ENCODE results near the gene FOXI2. TPM values are rescaled to one million over a fixed set of nuclear protein-coding genes. Genes with fewer than 3 reads are reported as not detected.

FOXI2 gene
- total RNA-seq (2022) (not detected in 2 replicates), Bru-seq, nascent RNA (not detected), BruChase-seq, experiment 1, labeled RNA remaining after a 6-hour chase (not detected), BruChase-seq, experiment 2, labeled RNA remaining after a 2-hour chase (not detected)
- long read RNA-seq = 0 reads

GRCh38 chr10:127736915-127737562 is at the start of gene FOXI2:
FOXI2 (plus strand) TSS chr10:127737185; CDS start chr10:127737274, 89 bp downstream.
- no peak for TF ChIP-seq CTCF (IDR thresholded peaks at IDR 0.05; ENCODE audit: unreplicated experiment)
- H3K4me3 Mint-ChIP-seq (ENCODE audit: unreplicated experiment) = no peak within 1 kb of the TSS
- no peak for DNase-seq (ENCODE audit: unreplicated experiment)
- ChIA-PET CTCF (no interaction called here), POLR2A (no interaction called here)
- H3K27me3 Mint-ChIP-seq (ENCODE audit: insufficient read depth, unreplicated experiment) = peaks cover 18% of the 10 kb centered on the region
- no peaks in the 10 kb centered on the region for H3K4me1 Mint-ChIP-seq (ENCODE audit: insufficient read depth, unreplicated experiment)
- intact Hi-C loops (cut with micrococcal nuclease) = no loop called here
- H3K36me3 Mint-ChIP-seq (ENCODE audit: insufficient read depth, unreplicated experiment) = no peaks in the 10 kb centered on the region
- no peaks in the 10 kb centered on the region for H3K9me3 Mint-ChIP-seq (ENCODE audit: unreplicated experiment)
- no TSS peak for BruUV-seq (replicated peaks)
- no peak within 1 kb of the TSS for H3K27ac Mint-ChIP-seq (ENCODE audit: low read depth, unreplicated experiment)

- TF ChIP-seq CTCF (IDR thresholded peaks at IDR 0.05; ENCODE audit: unreplicated experiment) = no peak
- H3K4me3 Mint-ChIP-seq (ENCODE audit: unreplicated experiment) = no peak overlapping the region
- H3K4me1 Mint-ChIP-seq (ENCODE audit: insufficient read depth, unreplicated experiment) = no peaks in the 10 kb centered on the region
- CTCF ChIA-PET = interaction anchor here (0.6 kb wide), 1 partner anchor 98 kb away, joined by 3 read pairs; no protein-coding TSS in a partner anchor
- DNase-seq (ENCODE audit: unreplicated experiment) = no peak
- POLR2A ChIA-PET = no interaction called here
- peaks cover 36% of the 10 kb centered on the region for H3K27me3 Mint-ChIP-seq (ENCODE audit: insufficient read depth, unreplicated experiment)
- no peak overlapping the region for H3K27ac Mint-ChIP-seq (ENCODE audit: low read depth, unreplicated experiment)
- intact Hi-C loops (cut with micrococcal nuclease) = no loop called here
- H3K36me3 Mint-ChIP-seq (ENCODE audit: insufficient read depth, unreplicated experiment) = no peaks in the 10 kb centered on the region
- BruUV-seq (replicated peaks) = no TSS peak
- H3K9me3 Mint-ChIP-seq (ENCODE audit: unreplicated experiment) = no peaks in the 10 kb centered on the region
These were observed 49.4 kb upstream of the FOXI2 start for GRCh38 chr10:127687548-127687947.

GRCh38 chr10:127690176-127690835 is 46.7 kb upstream of the FOXI2 start:
- H3K4me1 Mint-ChIP-seq (ENCODE audit: insufficient read depth, unreplicated experiment) = no peaks in the 10 kb centered on the region
- H3K27ac Mint-ChIP-seq (ENCODE audit: low read depth, unreplicated experiment) = no peak overlapping the region
- no peak for DNase-seq (ENCODE audit: unreplicated experiment)
- no TSS peak for BruUV-seq (replicated peaks)
- ChIA-PET CTCF (interaction anchor here (0.5 to 2.1 kb wide), 4 partner anchors 11 to 1859 kb away, joined by 3 to 7 read pairs (median 3); no protein-coding TSS in a partner anchor), POLR2A (no interaction called here)
- H3K36me3 Mint-ChIP-seq (ENCODE audit: insufficient read depth, unreplicated experiment) = no peaks in the 10 kb centered on the region
- intact Hi-C loops (cut with micrococcal nuclease) = no loop called here
- H3K27me3 Mint-ChIP-seq (ENCODE audit: insufficient read depth, unreplicated experiment) = peaks cover 26% of the 10 kb centered on the region
- no peaks in the 10 kb centered on the region for H3K9me3 Mint-ChIP-seq (ENCODE audit: unreplicated experiment)
- no peak for TF ChIP-seq CTCF (IDR thresholded peaks at IDR 0.05; ENCODE audit: unreplicated experiment)
- H3K4me3 Mint-ChIP-seq (ENCODE audit: unreplicated experiment) = no peak overlapping the region

- Mint-ChIP-seq H3K27ac (ENCODE audit: low read depth, unreplicated experiment) (no peak overlapping the region), H3K4me3 (ENCODE audit: unreplicated experiment) (no peak overlapping the region), H3K9me3 (ENCODE audit: unreplicated experiment) (no peaks in the 10 kb centered on the region), H3K27me3 (ENCODE audit: insufficient read depth, unreplicated experiment) (peaks cover 29% of the 10 kb centered on the region), H3K4me1 (ENCODE audit: insufficient read depth, unreplicated experiment) (no peaks in the 10 kb centered on the region), H3K36me3 (ENCODE audit: insufficient read depth, unreplicated experiment) (no peaks in the 10 kb centered on the region)
- DNase-seq (ENCODE audit: unreplicated experiment) = peak; percentile 68
- intact Hi-C loops (cut with micrococcal nuclease) = no loop called here
- ChIA-PET POLR2A (no interaction called here), CTCF (interaction anchor here (0.7 to 1.0 kb wide), 8 partner anchors 10 to 1148 kb away, joined by 3 to 4 read pairs (median 3); no protein-coding TSS in a partner anchor)
- peak; percentile 32 for TF ChIP-seq CTCF (IDR thresholded peaks at IDR 0.05; ENCODE audit: unreplicated experiment)
- no TSS peak for BruUV-seq (replicated peaks)
These were observed 42.3 kb upstream of the FOXI2 start for GRCh38 chr10:127694580-127695193.

All from MCF 10A (cell line).